ENCODE data around the gene SH3RF2.
"Not testable (repeated sequence)": the region's sequence is repeated elsewhere in the genome, so short reads cannot be mapped to it uniquely, and the experiment has no call there.

Gene SH3RF2

GRCh38 chr5:145936401-145937131, at the start of gene SH3RF2:
Gene SH3RF2 (plus strand): TSS chr5:145936578. CDS start chr5:145937929, 1,351 bp downstream.
- in situ Hi-C loops (cut with MboI; ENCODE audit: low pct_unique_long_range_greater_than_20kb, low sequenced_read_pairs), result no loop called here
- peak; percentile 85 for DNase-seq

- in situ Hi-C loops (cut with MboI; ENCODE audit: low pct_unique_long_range_greater_than_20kb, low sequenced_read_pairs), result no loop called here
- peak; percentile 48 for DNase-seq
These were observed 49.2 kb upstream of the SH3RF2 start for GRCh38 chr5:145887217-145887616.

GRCh38 chr5:145887976-145888574, 48.3 kb upstream of the SH3RF2 start:
- in situ Hi-C loops (cut with MboI; ENCODE audit: low pct_unique_long_range_greater_than_20kb, low sequenced_read_pairs), result no loop called here
- peak; percentile 73 for DNase-seq

- in situ Hi-C loops (cut with MboI; ENCODE audit: low pct_unique_long_range_greater_than_20kb, low sequenced_read_pairs), result no loop called here
- no peak for DNase-seq
These were observed 46.8 kb upstream of the SH3RF2 start for GRCh38 chr5:145889611-145890010.

GRCh38 chr5:145891378-145891777, 45.0 kb upstream of the SH3RF2 start:
- in situ Hi-C loops (cut with MboI; ENCODE audit: low pct_unique_long_range_greater_than_20kb, low sequenced_read_pairs); DNase-seq: not testable (repeated sequence)

- DNase-seq, result no peak
- in situ Hi-C loops (cut with MboI; ENCODE audit: low pct_unique_long_range_greater_than_20kb, low sequenced_read_pairs), result no loop called here
These were observed 38.2 kb upstream of the SH3RF2 start for GRCh38 chr5:145898171-145898570.

- in situ Hi-C loops (cut with MboI; ENCODE audit: low pct_unique_long_range_greater_than_20kb, low sequenced_read_pairs), result no loop called here
- DNase-seq, result no peak
These were observed 34.0 kb upstream of the SH3RF2 start for GRCh38 chr5:145902421-145902820.

GRCh38 chr5:145903113-145903512, 33.3 kb upstream of the SH3RF2 start:
- in situ Hi-C loops (cut with MboI; ENCODE audit: low pct_unique_long_range_greater_than_20kb, low sequenced_read_pairs), result no loop called here
- peak; percentile 32 for DNase-seq

- in situ Hi-C loops (cut with MboI; ENCODE audit: low pct_unique_long_range_greater_than_20kb, low sequenced_read_pairs), result no loop called here
- no peak for DNase-seq
These were observed 32.5 kb upstream of the SH3RF2 start for GRCh38 chr5:145903867-145904266.

- DNase-seq, result no peak
- in situ Hi-C loops (cut with MboI; ENCODE audit: low pct_unique_long_range_greater_than_20kb, low sequenced_read_pairs), result no loop called here
These were observed 31.6 kb upstream of the SH3RF2 start for GRCh38 chr5:145904743-145905142.

- in situ Hi-C loops (cut with MboI; ENCODE audit: low pct_unique_long_range_greater_than_20kb, low sequenced_read_pairs), result no loop called here
- no peak for DNase-seq
These were observed 30.0 kb upstream of the SH3RF2 start for GRCh38 chr5:145906401-145906800.

- in situ Hi-C loops (cut with MboI; ENCODE audit: low pct_unique_long_range_greater_than_20kb, low sequenced_read_pairs), result no loop called here
- DNase-seq, result no peak
These were observed 28.0 kb upstream of the SH3RF2 start for GRCh38 chr5:145908206-145908960.

- in situ Hi-C loops (cut with MboI; ENCODE audit: low pct_unique_long_range_greater_than_20kb, low sequenced_read_pairs), result no loop called here
- no peak for DNase-seq
These were observed 25.2 kb upstream of the SH3RF2 start for GRCh38 chr5:145911164-145911563.

- in situ Hi-C loops (cut with MboI; ENCODE audit: low pct_unique_long_range_greater_than_20kb, low sequenced_read_pairs), result no loop called here
- no peak for DNase-seq
These were observed 24.4 kb upstream of the SH3RF2 start for GRCh38 chr5:145912019-145912418.

GRCh38 chr5:145912594-145912993, 23.8 kb upstream of the SH3RF2 start:
- no peak for DNase-seq
- in situ Hi-C loops (cut with MboI; ENCODE audit: low pct_unique_long_range_greater_than_20kb, low sequenced_read_pairs), result no loop called here

- in situ Hi-C loops (cut with MboI; ENCODE audit: low pct_unique_long_range_greater_than_20kb, low sequenced_read_pairs), result no loop called here
- no peak for DNase-seq
These were observed 22.7 kb upstream of the SH3RF2 start for GRCh38 chr5:145913701-145914100.

- in situ Hi-C loops (cut with MboI; ENCODE audit: low pct_unique_long_range_greater_than_20kb, low sequenced_read_pairs), result no loop called here
- peak; percentile 72 for DNase-seq
These were observed 20.3 kb upstream of the SH3RF2 start for GRCh38 chr5:145915970-145916638.

- in situ Hi-C loops (cut with MboI; ENCODE audit: low pct_unique_long_range_greater_than_20kb, low sequenced_read_pairs), result no loop called here
- no peak for DNase-seq
These were observed 19.1 kb upstream of the SH3RF2 start for GRCh38 chr5:145917288-145917687.

GRCh38 chr5:145918397-145918796, 18.0 kb upstream of the SH3RF2 start:
- in situ Hi-C loops (cut with MboI; ENCODE audit: low pct_unique_long_range_greater_than_20kb, low sequenced_read_pairs), result no loop called here

GRCh38 chr5:145919413-145919812, 17.0 kb upstream of the SH3RF2 start:
- no peak for DNase-seq
- in situ Hi-C loops (cut with MboI; ENCODE audit: low pct_unique_long_range_greater_than_20kb, low sequenced_read_pairs), result no loop called here

More at GRCh38 chr5:145918397-145918796, 18.0 kb upstream of the SH3RF2 start:
- DNase-seq, result no peak
